SK-N-SH treated with all-trans-retinoic acid at 6 μM for 48 hours (cell line): ENCODE results near the gene CD4.
A peak's percentile ranks its signal among the peaks of the same experiment; 100 is the strongest.

Source experiments
- ATAC-seq: fragments of 200-7000 bp; cut with Tn5 transposase; 3 replicates; pipeline ENCODE4 v1.9.1; 2020; ENCODE audit warnings: mild to moderate bottlenecking, moderate library complexity
- ARNTL ChIP-seq: fragments of 450-650 bp; formaldehyde crosslinking; IDR thresholded peaks from 2 replicates; pipeline ENCODE4 v1.5.0; 2020; ENCODE audit warnings: low read depth, mild to moderate bottlenecking, moderate library complexity, borderline replicate concordance
- BACH2 ChIP-seq: fragments of 250-450 bp; sonication (Bioruptor Pico); IDR thresholded peaks from 2 replicates; pipeline ENCODE4 v1.9.0; 2021; ENCODE audit warnings: mild to moderate bottlenecking, borderline replicate concordance
- CREB5 ChIP-seq: fragments of 250-450 bp; sonication (Bioruptor Pico); IDR thresholded peaks from 2 replicates; pipeline ENCODE4 v1.5.1; 2020; ENCODE audit warnings: low read depth, mild to moderate bottlenecking, moderate library complexity
- CSDC2 ChIP-seq: fragments of 250-450 bp; sonication (Bioruptor Pico); IDR thresholded peaks from 2 replicates; pipeline ENCODE4 v1.5.0; 2020; ENCODE audit warnings: mild to moderate bottlenecking, moderate library complexity
- CSRNP3 ChIP-seq: fragments of 250-450 bp; sonication (Bioruptor Pico); IDR thresholded peaks from 2 replicates; pipeline ENCODE4 v1.5.1; 2021; ENCODE audit warnings: mild to moderate bottlenecking, moderate library complexity
- ESRRG ChIP-seq: fragments of 250-450 bp; sonication (Bioruptor Pico); IDR thresholded peaks from 2 replicates; pipeline ENCODE4 v1.6.1; 2021; ENCODE audit warnings: mild to moderate bottlenecking
- GLIS3 ChIP-seq: fragments of 250-450 bp; sonication (Bioruptor Pico); IDR thresholded peaks from 2 replicates; pipeline ENCODE4 v1.5.0; 2020; ENCODE audit warnings: mild to moderate bottlenecking, moderate library complexity
- ISL1 ChIP-seq: fragments of 250-450 bp; sonication (Bioruptor Pico); IDR thresholded peaks from 2 replicates; pipeline ENCODE4 v2.1.2; 2022; ENCODE audit warnings: mild to moderate bottlenecking, moderate library complexity
- OSR1 ChIP-seq: fragments of 250-450 bp; sonication (Bioruptor Pico); IDR thresholded peaks from 2 replicates; pipeline ENCODE4 v1.8.0; 2022; ENCODE audit warnings: moderate library complexity, mild to moderate bottlenecking, inconsistent platforms
- PATZ1 ChIP-seq: fragments of 250-450 bp; sonication (Bioruptor Pico); IDR thresholded peaks from 2 replicates; pipeline ENCODE4 v1.8.0; 2020; ENCODE audit warnings: mild to moderate bottlenecking, moderate library complexity, borderline replicate concordance
- POU6F1 ChIP-seq: fragments of 250-450 bp; sonication (Bioruptor Pico); IDR thresholded peaks from 2 replicates; pipeline ENCODE4 v1.8.0; 2021; ENCODE audit warnings: low read depth, mild to moderate bottlenecking, moderate library complexity, borderline replicate concordance
- PPARA ChIP-seq: fragments of 250-450 bp; sonication (Bioruptor Pico); IDR thresholded peaks from 2 replicates; pipeline ENCODE4 v1.5.0; 2020; ENCODE audit warnings: mild to moderate bottlenecking, borderline replicate concordance
- RARB ChIP-seq: fragments of 250-450 bp; sonication (Bioruptor Pico); IDR thresholded peaks from 2 replicates; pipeline ENCODE4 v1.8.0; 2021; ENCODE audit warnings: mild to moderate bottlenecking, moderate library complexity
- SNAI2 ChIP-seq: fragments of 250-450 bp; sonication (Bioruptor Pico); IDR thresholded peaks from 2 replicates; pipeline ENCODE4 v1.5.0; 2020; ENCODE audit warnings: mild to moderate bottlenecking, moderate library complexity
- TCF4 ChIP-seq: fragments of 250-450 bp; sonication (Bioruptor Pico); IDR thresholded peaks from 2 replicates; pipeline ENCODE4 v1.8.0; 2021; ENCODE audit warnings: mild to moderate bottlenecking, moderate library complexity, borderline replicate concordance
- TOX ChIP-seq: fragments of 250-450 bp; sonication (Bioruptor Pico); IDR thresholded peaks from 2 replicates; pipeline ENCODE4 v1.8.0; 2021; ENCODE audit warnings: mild to moderate bottlenecking, moderate library complexity, borderline replicate concordance
- TSHZ2 ChIP-seq: fragments of 250-450 bp; sonication (Bioruptor Pico); IDR thresholded peaks from 2 replicates; pipeline ENCODE4 v1.5.0; 2020; ENCODE audit warnings: mild to moderate bottlenecking, moderate library complexity
- ZC3H10 ChIP-seq: fragments of 250-450 bp; sonication (Bioruptor Pico); IDR thresholded peaks from 2 replicates; pipeline ENCODE4 v1.5.1; 2021; ENCODE audit warnings: mild to moderate bottlenecking, moderate library complexity
- ZFP3 ChIP-seq: fragments of 250-450 bp; sonication (Bioruptor Pico); IDR thresholded peaks from 2 replicates; pipeline ENCODE4 v1.5.0; 2020; ENCODE audit warnings: mild to moderate bottlenecking, moderate library complexity
- ZFP30 ChIP-seq: fragments of 450-650 bp; formaldehyde crosslinking; IDR thresholded peaks from 2 replicates; pipeline ENCODE4 v1.5.0; 2022; ENCODE audit warnings: mild to moderate bottlenecking, moderate library complexity
- ZNF565 ChIP-seq: fragments of 450-650 bp; formaldehyde crosslinking; conservative IDR thresholded peaks from 2 replicates; pipeline ENCODE4 v1.5.0; 2020; ENCODE audit warnings: low read depth, mild to moderate bottlenecking, moderate library complexity
- ZNF70 ChIP-seq: fragments of 450-650 bp; formaldehyde crosslinking; IDR thresholded peaks from 2 replicates; pipeline ENCODE4 v1.5.0; 2020; ENCODE audit warnings: mild to moderate bottlenecking, moderate library complexity
- ZNF8 ChIP-seq: fragments of 450-650 bp; formaldehyde crosslinking; IDR thresholded peaks from 2 replicates; pipeline ENCODE4 v1.5.0; 2020; ENCODE audit warnings: mild to moderate bottlenecking, moderate library complexity

Gene CD4

GRCh38 chr12:6752921-6753771 lies 36.2 kb upstream of the CD4 start, which contains the start of gene MLF2:
Gene MLF2 (minus strand): TSS chr12:6753141. CDS start chr12:6752334, 807 bp downstream.
- peak; percentile 91 for ATAC-seq

More at GRCh38 chr12:6752921-6753771, 36.2 kb upstream of the CD4 start, which contains the start of gene MLF2:
- TF ChIP-seq ZNF565 (no peak), TSHZ2 (no peak), OSR1 (no peak), ESRRG (CRISPR knock-in tag) (no peak), CSDC2 (CRISPR knock-in tag) (no peak), ZNF70 (CRISPR knock-in tag) (no peak), GLIS3 (CRISPR knock-in tag) (no peak), TOX (no peak), CSRNP3 (no peak; the same call in 1 of the 2 replicates), BACH2 (CRISPR knock-in tag) (no peak), ISL1 (no peak), POU6F1 (CRISPR knock-in tag) (no peak), ARNTL (CRISPR knock-in tag) (no peak), SNAI2 (CRISPR knock-in tag) (no peak), PATZ1 (CRISPR knock-in tag) (peak; percentile 93; the same call in 1 of the 2 replicates), RARB (CRISPR knock-in tag) (no peak), CREB5 (no peak), ZNF8 (CRISPR knock-in tag) (no peak), TCF4 (CRISPR knock-in tag) (no peak), ZFP3 (CRISPR knock-in tag) (peak; percentile 43; the same call in 1 of the 2 replicates), ZC3H10 (CRISPR knock-in tag) (0 out of 2 replicates have a peak, but pooled peaks have one; percentile 14), PPARA (CRISPR knock-in tag) (no peak), ZFP30 (CRISPR knock-in tag) (no peak)
